Lung microvascular endothelial cell (primary cell): ENCODE data around the gene KNSTRN. TPM values are rescaled to one million over a fixed set of nuclear protein-coding genes. Genes with fewer than 3 reads are reported as not detected.

ENCODE experiments used
- total RNA-seq: library from RNA; depleted of rRNA; stranded (reverse); fragments of >200 nt; gene quantifications from 2 replicates; pipeline ENCODE4 v1.2.1, GENCODE V29; 2014

The KNSTRN gene
- total RNA-seq, 1 donor from 2014 or later, result 10.9 TPM

Other genes with a start within 250 kb of the KNSTRN start
- gene BUB1B, start 221.7 kb upstream of the KNSTRN start, total RNA-seq, result 3.0 and 10.5 TPM in 2 replicates
- gene PAK6, start 143.7 kb upstream of the KNSTRN start, total RNA-seq, result not detected in 2 replicates
- gene ANKRD63, start 99.7 kb upstream of the KNSTRN start, total RNA-seq, result not detected in 2 replicates
- gene PLCB2, start 74.8 kb upstream of the KNSTRN start, total RNA-seq, result under 0.01 and 0.44 TPM in 2 replicates
- gene INAFM2, start 59.0 kb upstream of the KNSTRN start, total RNA-seq, result 11.3 and 14.1 TPM in 2 replicates
- gene CCDC9B, start 41.8 kb upstream of the KNSTRN start, total RNA-seq, result 8.9 and 11.1 TPM in 2 replicates
- gene PHGR1, start 31.7 kb upstream of the KNSTRN start, total RNA-seq, result not detected in 2 replicates
- gene DISP2, start 24.5 kb upstream of the KNSTRN start, total RNA-seq, result under 0.01 TPM in 2 replicates
- gene IVD, start 23.1 kb downstream of the KNSTRN start, total RNA-seq, result 31.4 and 32.3 TPM in 2 replicates
- gene BAHD1, start 58.2 kb downstream of the KNSTRN start, total RNA-seq, result 5.2 and 6.5 TPM in 2 replicates
- 6.1 and 6.7 TPM in 2 replicates for gene CHST14, start 88.3 kb downstream of the KNSTRN start, total RNA-seq
- gene CCDC32, start 182.3 kb downstream of the KNSTRN start, total RNA-seq, result 14.4 and 16.1 TPM in 2 replicates
- 7.4 and 10.1 TPM in 2 replicates for gene RPUSD2, start 186.6 kb downstream of the KNSTRN start, total RNA-seq
- gene KNL1, start 211.5 kb downstream of the KNSTRN start, total RNA-seq, result 2.0 and 7.6 TPM in 2 replicates